Ovary (tissue), 9 donors: Measurements from ENCODE around the gene TNFSF13. TPM values are rescaled to one million over a fixed set of nuclear protein-coding genes. Genes with fewer than 3 reads are reported as not detected.

Experiments
- DNase-seq, 5 donors: peaks; one replicate each; pipeline ENCODE4 v3.0.0-alpha.2; 2019 to 2020
- H3K27ac ChIP-seq, 2 donors: fragments of 200-600 bp; one replicate each; pipeline versions ENCODE4 v1.5.1 to v1.8.0; 2019 to 2022
- H3K27me3 ChIP-seq: fragments of 200-600 bp; one replicate; pipeline ENCODE4 v1.8.0; 2022
- H3K36me3 ChIP-seq: fragments of 200-600 bp; sonication (generic); one replicate; pipeline ENCODE4 v1.5.1; 2019
- H3K4me1 ChIP-seq: one replicate; pipeline ENCODE4 v1.8.1; 2013; ENCODE audit warnings: mild to moderate bottlenecking, moderate library complexity; ENCODE audit not compliant: insufficient read depth
- H3K4me3 ChIP-seq: fragments of 200-600 bp; sonication (generic); one replicate; pipeline ENCODE4 v1.5.1; 2017
- H3K9me3 ChIP-seq, 2 donors: fragments of 200-600 bp in 1 of 2; sonication (generic) in 1 of 2; one replicate each; pipeline versions ENCODE4 v1.5.1 to v1.8.1; 2013 to 2019; ENCODE audit warnings: mild to moderate bottlenecking in 1 of 2, moderate library complexity in 1 of 2
- EP300 ChIP-seq: sonication (generic); formaldehyde crosslinking; IDR thresholded peaks from one replicate; pipeline ENCODE4 v1.6.1; 2017; ENCODE audit warnings: antibody characterized with exemption
- POLR2A ChIP-seq: fragments of 450-650 bp; IDR thresholded peaks from one replicate; pipeline ENCODE4 v1.6.1; 2017; ENCODE audit warnings: antibody characterized with exemption, mild to moderate bottlenecking, moderate library complexity
- WGBS, 3 donors: extraction: QIAGEN DNeasy Blood & Tissue Kit in 1 of 3; methylation state at CpG; one replicate each; pipeline versions ENCODE4 v1.1.5 to v1.1.7; 2013 to 2017; 5-methylcytosine and 5-hydroxymethylcytosine counted together
- intact Hi-C, 4 donors: fragments of 100-400 bp; cut with DNase I; formaldehyde crosslinking; loops; one replicate each; pipeline versions ENCODE4 v1.11.0 to v1.15.1; 2022 to 2023
- polyA plus RNA-seq, 2 donors: library from polyadenylated mRNA; stranded (reverse); fragments of 200-250 nt in 1 of 2; fragments of 350-450 nt in 1 of 2; fragmentation: Illumina TruSeq in 1 of 2; extraction: RNeasy Lipid Tissue Mini Kit (QIAGEN cat#74804) in 1 of 2; gene quantifications; one replicate each; pipeline ENCODE4 v1.2.3, GENCODE V29; 2013 to 2014
- total RNA-seq, 7 donors: library from RNA; depleted of rRNA in 2 of 7; stranded (reverse); fragments of >200 nt in 2 of 7; fragmentation: NEBNext Ultra II Directional in 3 of 7; extraction: Animal tissue kit (Norgen Biotek cat#: 25700) in 3 of 7; gene quantifications; one replicate each; pipeline versions ENCODE4 v1.1.0 to v1.2.4, GENCODE V29; 2016 to 2023
- TF ChIP-seq, protein P1 (sequence below), 3 donors: fragments of 450-650 bp in 2 of 3; fragments of 200-600 bp in 1 of 3; IDR thresholded peaks; one replicate each; pipeline versions ENCODE4 v1.5.1 to v1.8.0; 2016 to 2022; ENCODE audit warnings: antibody characterized with exemption in 3 of 3, mild to moderate bottlenecking in 1 of 3
- donor health status: DM: no; HTN: no; CAD: no; lungs with moderate emphysema.
- donor health status: DM: no; HTN: no; CAD: no.
- donor health status: Bipolar disorder and iron deficiency.
- donor health status: DM: yes; HTN: yes; CAD: no.
- donor health status: DM: no; HTN: no; CAD: no.
- donor health status: DM: yes; HTN: yes; CAD: no.

Gene TNFSF13
- total and polyA plus RNA-seq, 9 donors, result 10.4 to 38.8 (median 21.7) TPM

GRCh38 chr17:7557775-7558543 is 591 bp upstream of the TNFSF13 start:
- 4 to 15% (median 7%) methylated on average over 20 to 21 of the region's 21 CpGs for WGBS, 3 donors
- Histone ChIP-seq H3K4me3 (peak overlapping the region; percentile 19), H3K36me3 (no peaks in the 10 kb centered on the region), H3K27me3 (no peaks in the 10 kb centered on the region), H3K9me3 (no peaks in the 10 kb centered on the region), H3K4me1 (peaks cover 26% of the 10 kb centered on the region), H3K27ac (peak overlapping the region; percentile 92 to 99)
- TF ChIP-seq, protein P1, sequence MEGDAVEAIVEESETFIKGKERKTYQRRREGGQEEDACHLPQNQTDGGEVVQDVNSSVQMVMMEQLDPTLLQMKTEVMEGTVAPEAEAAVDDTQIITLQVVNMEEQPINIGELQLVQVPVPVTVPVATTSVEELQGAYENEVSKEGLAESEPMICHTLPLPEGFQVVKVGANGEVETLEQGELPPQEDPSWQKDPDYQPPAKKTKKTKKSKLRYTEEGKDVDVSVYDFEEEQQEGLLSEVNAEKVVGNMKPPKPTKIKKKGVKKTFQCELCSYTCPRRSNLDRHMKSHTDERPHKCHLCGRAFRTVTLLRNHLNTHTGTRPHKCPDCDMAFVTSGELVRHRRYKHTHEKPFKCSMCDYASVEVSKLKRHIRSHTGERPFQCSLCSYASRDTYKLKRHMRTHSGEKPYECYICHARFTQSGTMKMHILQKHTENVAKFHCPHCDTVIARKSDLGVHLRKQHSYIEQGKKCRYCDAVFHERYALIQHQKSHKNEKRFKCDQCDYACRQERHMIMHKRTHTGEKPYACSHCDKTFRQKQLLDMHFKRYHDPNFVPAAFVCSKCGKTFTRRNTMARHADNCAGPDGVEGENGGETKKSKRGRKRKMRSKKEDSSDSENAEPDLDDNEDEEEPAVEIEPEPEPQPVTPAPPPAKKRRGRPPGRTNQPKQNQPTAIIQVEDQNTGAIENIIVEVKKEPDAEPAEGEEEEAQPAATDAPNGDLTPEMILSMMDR (IDR thresholded peaks at IDR 0.05), result peak in 1 of 3 donors; percentile 29
- TF ChIP-seq EP300 (no peak), POLR2A (peak; percentile 36)
- peak; percentile 87 to 93 (median 91) for DNase-seq
- intact Hi-C loops, result loop anchor here in 1 of 4 donors (5.0 to 10.0 kb wide), 2 partner anchors 46 to 203 kb away; partner anchors contain the start of genes KCTD11 and TMEM95

DNA sequence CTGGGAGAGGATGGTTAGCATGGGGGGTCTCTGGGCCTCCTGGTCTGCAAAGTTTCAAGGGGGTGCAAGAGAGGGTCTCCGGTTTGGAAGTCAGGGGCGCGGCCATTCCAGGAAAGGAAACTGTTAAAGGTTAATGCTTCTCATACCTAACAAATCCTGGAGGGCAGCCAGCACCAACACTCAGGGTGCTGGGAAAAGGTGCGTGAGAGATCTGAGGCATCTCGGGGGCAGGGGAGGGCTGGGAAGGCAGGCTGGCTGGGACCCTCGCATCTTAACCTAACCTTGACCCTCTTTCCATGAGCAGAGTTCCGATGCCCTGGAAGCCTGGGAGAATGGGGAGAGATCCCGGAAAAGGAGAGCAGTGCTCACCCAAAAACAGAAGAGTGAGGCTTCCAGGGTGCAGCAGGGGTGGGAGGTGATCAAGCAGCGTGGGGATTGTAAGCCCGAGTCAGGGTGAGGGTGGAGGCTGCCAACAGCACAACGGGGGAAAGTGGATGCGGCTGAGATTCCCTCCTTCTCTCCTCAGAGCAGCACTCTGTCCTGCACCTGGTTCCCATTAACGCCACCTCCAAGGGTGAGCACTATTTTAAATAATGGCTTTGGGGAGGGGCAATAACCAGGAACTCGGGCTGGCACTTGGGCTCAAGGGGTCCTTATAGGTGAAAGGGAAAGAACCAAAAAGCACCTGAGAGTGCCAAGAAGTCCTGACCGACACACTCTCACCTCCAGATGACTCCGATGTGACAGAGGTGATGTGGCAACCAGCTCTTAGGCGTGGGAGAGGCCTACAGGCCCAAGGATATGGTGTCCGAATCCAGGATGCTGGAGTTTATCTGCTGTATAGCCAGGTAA is 996 bp downstream of the TNFSF13 start:
- no peaks in the 10 kb centered on the region for H3K36me3 ChIP-seq
- H3K27me3 ChIP-seq, result no peaks in the 10 kb centered on the region
- H3K4me1 ChIP-seq, result peaks cover 27% of the 10 kb centered on the region
- H3K27ac ChIP-seq, result peak overlapping the region; percentile 92 to 99
- WGBS, 3 donors, result 42 to 46% (median 42%) methylated on average over 18 of the region's 18 CpGs
- H3K9me3 ChIP-seq, result no peaks in the 10 kb centered on the region
- peak overlapping the region; percentile 19 for H3K4me3 ChIP-seq
- TF ChIP-seq EP300, result no peak
- TF ChIP-seq, protein P1 (IDR thresholded peaks at IDR 0.05), result no peak
- TF ChIP-seq POLR2A, result no peak
- intact Hi-C loops, result loop anchor here (2.0 to 10.0 kb wide), 5 partner anchors 45 to 207 kb away; partner anchors contain the start of genes KCTD11 (in 3 of the 4) and TMEM95 (in 2 of the 4)
- DNase-seq, result peak; percentile 44 to 67 (median 56)

DNA sequence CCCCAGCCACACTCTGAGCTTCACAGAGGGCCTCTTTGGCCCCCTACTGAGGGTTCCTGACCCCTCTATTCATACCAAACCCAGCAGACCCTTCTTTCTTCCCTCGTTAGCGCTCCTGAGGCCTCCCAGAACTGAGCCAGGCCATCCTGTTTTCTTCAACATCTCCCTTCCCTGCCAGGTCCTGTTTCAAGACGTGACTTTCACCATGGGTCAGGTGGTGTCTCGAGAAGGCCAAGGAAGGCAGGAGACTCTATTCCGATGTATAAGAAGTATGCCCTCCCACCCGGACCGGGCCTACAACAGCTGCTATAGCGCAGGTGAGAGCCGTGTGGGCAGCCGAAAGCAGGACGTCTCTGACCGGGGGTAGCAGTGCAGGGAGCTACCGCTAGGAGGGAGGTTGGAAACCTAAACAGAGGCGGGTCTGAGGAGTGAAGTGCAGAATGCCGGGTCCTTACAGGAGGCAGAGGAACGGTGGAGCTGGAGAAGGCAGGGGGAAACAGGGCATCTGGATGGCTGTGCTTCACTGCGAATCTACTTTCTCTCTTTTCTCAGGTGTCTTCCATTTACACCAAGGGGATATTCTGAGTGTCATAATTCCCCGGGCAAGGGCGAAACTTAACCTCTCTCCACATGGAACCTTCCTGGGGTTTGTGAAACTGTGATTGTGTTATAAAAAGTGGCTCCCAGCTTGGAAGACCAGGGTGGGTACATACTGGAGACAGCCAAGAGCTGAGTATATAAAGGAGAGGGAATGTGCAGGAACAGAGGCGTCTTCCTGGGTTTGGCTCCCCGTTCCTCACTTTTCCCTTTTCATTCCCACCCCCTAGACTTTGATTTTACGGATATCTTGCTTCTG is 1.9 kb downstream of the TNFSF13 start:
- TF ChIP-seq POLR2A, result no peak
- TF ChIP-seq, protein P1 (IDR thresholded peaks at IDR 0.05), result peak; percentile 14 to 50 (median 40)
- 20 to 25% (median 23%) methylated on average over 22 of the region's 22 CpGs for WGBS, 3 donors
- intact Hi-C loops, result loop anchor here in 3 of 4 donors (2.0 to 10.0 kb wide), 5 partner anchors 46 to 208 kb away; partner anchors contain the start of genes KCTD11 (in 2 of the 3) and TMEM95 (in 1 of the 3)
- no peaks in the 10 kb centered on the region for H3K9me3 ChIP-seq
- H3K27ac ChIP-seq, result peak overlapping the region; percentile 67 to 99
- H3K27me3 ChIP-seq, result no peaks in the 10 kb centered on the region
- no peaks in the 10 kb centered on the region for H3K36me3 ChIP-seq
- H3K4me3 ChIP-seq, result peak overlapping the region; percentile 89
- peaks cover 27% of the 10 kb centered on the region for H3K4me1 ChIP-seq
- peak; percentile 44 to 72 (median 69) for DNase-seq
